Thyroid gland (tissue), 4 donors: ENCODE measurements around the gene RITA1. TPM values are rescaled to one million over a fixed set of nuclear protein-coding genes. Genes with fewer than 3 reads are reported as not detected.

ENCODE experiments used
- DNase-seq, 2 donors: peaks; one replicate each; pipeline ENCODE4 v3.0.0-alpha.2; 2019
- H3K27ac ChIP-seq, 3 donors: fragments of 200-600 bp; sonication (generic); 1 replicate in 2 of 3; 2 replicates in 1 of 3; pipeline ENCODE4 v1.5.1; 2016 to 2019; ENCODE audit warnings: mild to moderate bottlenecking in 1 of 3, moderate library complexity in 1 of 3
- H3K27me3 ChIP-seq: fragments of 200-600 bp; sonication (generic); one replicate; pipeline ENCODE4 v1.5.1; 2019
- H3K36me3 ChIP-seq, 2 donors: fragments of 200-600 bp; sonication (generic); one replicate each; pipeline ENCODE4 v1.5.1; 2016 to 2019
- H3K4me1 ChIP-seq, 2 donors: fragments of 200-600 bp; sonication (generic); one replicate each; pipeline ENCODE4 v1.5.1; 2017 to 2019
- H3K4me3 ChIP-seq, 3 donors: fragments of 200-600 bp; sonication (generic); replicated peaks in 1 of 3; 1 replicate in 2 of 3; 2 replicates in 1 of 3; pipeline ENCODE4 v1.5.1; 2016; ENCODE audit warnings: mild to moderate bottlenecking in 1 of 3
- H3K9me3 ChIP-seq: fragments of 200-600 bp; sonication (generic); one replicate; pipeline ENCODE4 v1.5.1; 2017
- POLR2A ChIP-seq, 2 donors: fragments of 450-650 bp; IDR thresholded peaks; one replicate each; pipeline ENCODE4 v1.6.1; 2017; ENCODE audit warnings: antibody characterized with exemption in 2 of 2, mild to moderate bottlenecking in 2 of 2, moderate library complexity in 1 of 2
- WGBS, 2 donors: methylation state at CpG; one replicate each; pipeline ENCODE4 v1.1.5; 2017; 5-methylcytosine and 5-hydroxymethylcytosine counted together
- intact Hi-C: fragments of 100-400 bp; cut with DNase I; formaldehyde crosslinking; loops from one replicate; pipeline ENCODE4 v1.15.1; 2023
- total RNA-seq, 4 donors: library from RNA; depleted of rRNA; stranded (reverse); fragments of >200 nt; gene quantifications; one replicate each; pipeline ENCODE4 v1.2.3, GENCODE V29; 2016
- TF ChIP-seq, protein P1 (sequence below), 6 experiments: fragments of 200-600 bp in 3 of 6; fragments of 450-650 bp in 3 of 6; sonication (generic) in 3 of 6; IDR thresholded peaks; one replicate each; pipeline ENCODE4 v1.5.1; 2016 to 2019; ENCODE audit warnings: antibody characterized with exemption in 6 of 6, mild to moderate bottlenecking in 2 of 6, inconsistent platforms in 1 of 6, moderate library complexity in 1 of 6

Gene RITA1
- total RNA-seq, 4 donors from 2014 or later, result 26.6 to 39.6 (median 32.8) TPM

DNA sequence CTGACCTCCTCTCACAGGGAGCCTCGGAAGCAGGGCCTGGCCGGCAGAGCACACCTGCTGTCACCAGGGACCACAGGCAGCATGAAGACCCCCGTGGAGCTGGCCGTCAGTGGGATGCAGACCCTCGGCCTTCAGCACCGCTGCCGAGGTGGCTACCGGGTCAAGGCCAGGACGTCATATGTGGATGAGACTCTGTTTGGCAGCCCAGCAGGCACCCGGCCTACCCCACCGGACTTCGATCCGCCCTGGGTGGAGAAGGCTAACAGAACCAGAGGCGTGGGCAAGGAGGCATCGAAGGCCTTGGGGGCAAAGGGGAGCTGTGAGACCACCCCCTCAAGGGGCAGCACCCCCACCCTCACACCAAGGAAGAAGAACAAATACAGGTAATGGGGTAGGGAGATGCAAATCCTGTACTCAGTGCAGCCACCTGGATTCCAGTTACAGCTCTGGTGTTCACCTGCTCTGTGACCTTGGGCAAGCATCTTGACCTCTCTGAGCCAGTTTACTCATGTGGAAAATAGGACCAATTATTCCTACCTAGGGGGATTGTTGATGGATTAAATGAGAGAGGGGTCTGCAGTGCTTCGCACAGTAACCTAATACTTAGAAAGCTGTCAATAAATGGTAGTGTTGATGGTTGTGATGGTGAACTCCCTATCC is 1.3 kb downstream of the RITA1 start:
- WGBS, 2 donors, result 96 to 98% methylated on average over 8 to 14 of the region's 16 CpGs
- H3K4me1 ChIP-seq, result peaks cover 12 to 23% of the 10 kb centered on the region in 2 donors
- intact Hi-C loops, result no loop called here
- no peak for TF ChIP-seq POLR2A (IDR thresholded peaks at IDR 0.05)
- TF ChIP-seq, protein P1, sequence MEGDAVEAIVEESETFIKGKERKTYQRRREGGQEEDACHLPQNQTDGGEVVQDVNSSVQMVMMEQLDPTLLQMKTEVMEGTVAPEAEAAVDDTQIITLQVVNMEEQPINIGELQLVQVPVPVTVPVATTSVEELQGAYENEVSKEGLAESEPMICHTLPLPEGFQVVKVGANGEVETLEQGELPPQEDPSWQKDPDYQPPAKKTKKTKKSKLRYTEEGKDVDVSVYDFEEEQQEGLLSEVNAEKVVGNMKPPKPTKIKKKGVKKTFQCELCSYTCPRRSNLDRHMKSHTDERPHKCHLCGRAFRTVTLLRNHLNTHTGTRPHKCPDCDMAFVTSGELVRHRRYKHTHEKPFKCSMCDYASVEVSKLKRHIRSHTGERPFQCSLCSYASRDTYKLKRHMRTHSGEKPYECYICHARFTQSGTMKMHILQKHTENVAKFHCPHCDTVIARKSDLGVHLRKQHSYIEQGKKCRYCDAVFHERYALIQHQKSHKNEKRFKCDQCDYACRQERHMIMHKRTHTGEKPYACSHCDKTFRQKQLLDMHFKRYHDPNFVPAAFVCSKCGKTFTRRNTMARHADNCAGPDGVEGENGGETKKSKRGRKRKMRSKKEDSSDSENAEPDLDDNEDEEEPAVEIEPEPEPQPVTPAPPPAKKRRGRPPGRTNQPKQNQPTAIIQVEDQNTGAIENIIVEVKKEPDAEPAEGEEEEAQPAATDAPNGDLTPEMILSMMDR (IDR thresholded peaks at IDR 0.05), result no peak
- no peak for DNase-seq
- H3K27me3 ChIP-seq, result no peaks in the 10 kb centered on the region
- peaks cover 6 to 18% of the 10 kb centered on the region in 2 donors for H3K36me3 ChIP-seq
- peak overlapping the region in 2 of 3 donors; percentile 6 to 92 for H3K27ac ChIP-seq
- H3K4me3 ChIP-seq, result no peak overlapping the region
- no peaks in the 10 kb centered on the region for H3K9me3 ChIP-seq

DNA sequence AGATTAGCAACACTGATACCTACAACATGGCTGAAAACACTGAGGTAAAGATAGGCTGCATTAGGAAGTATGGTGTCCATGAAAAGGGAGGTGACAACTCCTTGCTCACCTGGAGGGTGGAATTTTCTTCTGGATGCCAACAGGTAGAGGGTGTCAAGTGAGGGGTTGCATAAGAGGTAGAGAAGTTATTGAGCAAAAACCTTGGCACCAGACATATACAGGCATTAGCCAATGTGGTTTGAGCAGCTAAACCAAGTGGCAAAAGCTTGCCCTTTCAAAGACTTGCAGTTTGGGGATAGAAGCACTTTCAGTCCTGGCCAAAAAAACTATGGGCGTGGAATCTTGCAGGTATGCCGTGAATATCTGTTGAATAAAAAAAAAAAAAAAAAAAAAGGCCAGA is 3.8 kb downstream of the RITA1 start:
- 72 to 86% methylated on average over 2 of the region's 2 CpGs for WGBS, 2 donors
- no peaks in the 10 kb centered on the region for H3K27me3 ChIP-seq
- H3K27ac ChIP-seq, result no peak overlapping the region
- peaks cover 6 to 20% of the 10 kb centered on the region in 2 donors for H3K4me1 ChIP-seq
- peaks cover 10 to 18% of the 10 kb centered on the region in 2 donors for H3K36me3 ChIP-seq
- H3K9me3 ChIP-seq, result no peaks in the 10 kb centered on the region
- DNase-seq, result no peak
- intact Hi-C loops, result no loop called here
- no peak for TF ChIP-seq POLR2A (IDR thresholded peaks at IDR 0.05)
- TF ChIP-seq, protein P1 (IDR thresholded peaks at IDR 0.05), result no peak
- no peak overlapping the region for H3K4me3 ChIP-seq

DNA sequence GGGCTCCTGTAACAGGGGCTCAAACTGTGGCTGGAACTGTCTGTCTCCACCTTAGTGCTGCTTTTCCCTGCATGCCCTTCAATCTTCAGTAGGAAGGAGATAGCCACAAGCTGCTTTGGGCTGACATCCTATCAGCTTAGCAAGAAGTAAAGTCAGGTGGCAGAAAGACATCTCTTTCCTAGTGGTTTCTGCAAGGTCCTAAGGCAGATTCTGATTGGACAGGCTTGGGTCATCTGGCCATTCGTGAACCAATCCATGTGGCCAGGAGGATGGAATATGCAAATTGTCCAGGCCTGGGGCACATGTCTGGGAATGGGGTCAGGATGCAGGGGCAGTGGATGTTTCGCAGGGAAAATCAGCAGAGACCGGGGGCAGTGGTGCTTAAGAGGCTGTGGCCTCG is 5.2 kb downstream of the RITA1 start:
- TF ChIP-seq POLR2A (IDR thresholded peaks at IDR 0.05), result no peak
- 85 to 90% methylated on average over 3 to 4 of the region's 4 CpGs for WGBS, 2 donors
- no peaks in the 10 kb centered on the region for H3K9me3 ChIP-seq
- H3K36me3 ChIP-seq, result peaks cover 10 to 18% of the 10 kb centered on the region in 2 donors
- peaks cover 5 to 19% of the 10 kb centered on the region in 2 donors for H3K4me1 ChIP-seq
- H3K4me3 ChIP-seq, result no peak overlapping the region
- no peaks in the 10 kb centered on the region for H3K27me3 ChIP-seq
- DNase-seq, result no peak
- intact Hi-C loops, result loop anchor here (10.0 kb wide), 2 partner anchors 144 to 234 kb away; partner anchors contain the start of genes SDSL and SLC8B1
- H3K27ac ChIP-seq, result no peak overlapping the region

DNA sequence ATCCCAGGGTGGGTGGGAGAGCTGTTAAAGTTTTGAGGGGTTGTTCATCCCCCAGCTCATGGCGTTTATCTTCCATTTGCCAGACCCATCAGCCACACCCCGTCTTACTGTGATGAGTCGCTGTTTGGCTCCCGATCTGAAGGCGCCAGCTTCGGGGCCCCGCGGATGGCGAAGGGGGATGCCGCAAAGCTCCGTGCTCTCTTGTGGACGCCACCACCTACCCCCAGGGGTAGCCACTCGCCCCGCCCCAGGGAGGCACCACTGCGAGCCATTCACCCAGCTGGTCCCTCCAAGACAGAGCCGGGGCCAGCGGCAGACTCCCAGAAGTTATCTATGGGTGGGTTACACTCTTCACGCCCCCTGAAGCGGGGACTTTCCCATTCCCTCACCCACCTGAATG is 5.7 kb downstream of the RITA1 start:
- H3K4me3 ChIP-seq, result no peak overlapping the region
- 96 to 100% methylated on average over 3 to 17 of the region's 19 CpGs for WGBS, 2 donors
- intact Hi-C loops, result loop anchor here (10.0 kb wide), 2 partner anchors 144 to 234 kb away; partner anchors contain the start of genes SDSL and SLC8B1
- DNase-seq, result no peak
- TF ChIP-seq, protein P1 (IDR thresholded peaks at IDR 0.05), result no peak
- TF ChIP-seq POLR2A (IDR thresholded peaks at IDR 0.05), result no peak
- no peak overlapping the region for H3K27ac ChIP-seq
- H3K4me1 ChIP-seq, result peaks cover 3 to 17% of the 10 kb centered on the region in 2 donors
- peaks cover 10 to 18% of the 10 kb centered on the region in 2 donors for H3K36me3 ChIP-seq
- H3K9me3 ChIP-seq, result no peaks in the 10 kb centered on the region
- H3K27me3 ChIP-seq, result no peaks in the 10 kb centered on the region

DNA sequence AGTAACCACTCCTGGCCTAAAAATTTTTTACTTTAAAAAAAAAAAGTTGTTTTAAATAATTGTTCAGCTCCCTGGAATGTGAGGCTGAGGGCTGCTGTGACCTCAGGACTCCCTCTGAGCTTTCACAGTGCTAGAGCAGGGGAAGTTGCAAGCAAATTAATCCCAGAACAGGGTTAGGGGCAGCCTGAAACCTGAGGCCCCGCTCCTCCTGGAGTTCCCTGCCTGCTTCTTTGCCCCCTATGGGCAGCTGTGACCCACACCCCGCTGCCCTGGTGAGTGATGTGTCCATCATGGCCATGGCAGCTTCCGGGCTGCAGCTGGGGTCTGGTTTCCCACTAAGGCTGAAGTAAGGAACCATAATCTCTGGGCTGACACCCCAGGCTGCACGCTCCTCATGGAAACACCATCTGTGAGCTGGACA is 9.5 kb downstream of the RITA1 start:
- Histone ChIP-seq H3K9me3 (no peaks in the 10 kb centered on the region), H3K4me3 (no peak overlapping the region), H3K36me3 (peaks cover 10 to 18% of the 10 kb centered on the region in 2 donors), H3K27me3 (no peaks in the 10 kb centered on the region), H3K4me1 (peaks cover 0 to 13% of the 10 kb centered on the region in 2 donors), H3K27ac (no peak overlapping the region)
- intact Hi-C loops, result loop anchor here (10.0 kb wide), 2 partner anchors 140 to 230 kb away; partner anchors contain the start of genes SDSL and SLC8B1
- 83 to 90% methylated on average over 3 to 4 of the region's 4 CpGs for WGBS, 2 donors
- DNase-seq, result no peak
- TF ChIP-seq, protein P1 (IDR thresholded peaks at IDR 0.05), result no peak
- no peak for TF ChIP-seq POLR2A (IDR thresholded peaks at IDR 0.05)
